NCI-H345 treated with DMSO at 0.1 percent for 48 hours (cell line): Measurements from ENCODE around the gene CRADD.

Source experiments
- DNase-seq: peaks from one replicate; lab custom pipeline; 2025; ENCODE audit not compliant: unreplicated experiment; lab: John Stamatoyannopoulos, UW

The CRADD gene

DNA sequence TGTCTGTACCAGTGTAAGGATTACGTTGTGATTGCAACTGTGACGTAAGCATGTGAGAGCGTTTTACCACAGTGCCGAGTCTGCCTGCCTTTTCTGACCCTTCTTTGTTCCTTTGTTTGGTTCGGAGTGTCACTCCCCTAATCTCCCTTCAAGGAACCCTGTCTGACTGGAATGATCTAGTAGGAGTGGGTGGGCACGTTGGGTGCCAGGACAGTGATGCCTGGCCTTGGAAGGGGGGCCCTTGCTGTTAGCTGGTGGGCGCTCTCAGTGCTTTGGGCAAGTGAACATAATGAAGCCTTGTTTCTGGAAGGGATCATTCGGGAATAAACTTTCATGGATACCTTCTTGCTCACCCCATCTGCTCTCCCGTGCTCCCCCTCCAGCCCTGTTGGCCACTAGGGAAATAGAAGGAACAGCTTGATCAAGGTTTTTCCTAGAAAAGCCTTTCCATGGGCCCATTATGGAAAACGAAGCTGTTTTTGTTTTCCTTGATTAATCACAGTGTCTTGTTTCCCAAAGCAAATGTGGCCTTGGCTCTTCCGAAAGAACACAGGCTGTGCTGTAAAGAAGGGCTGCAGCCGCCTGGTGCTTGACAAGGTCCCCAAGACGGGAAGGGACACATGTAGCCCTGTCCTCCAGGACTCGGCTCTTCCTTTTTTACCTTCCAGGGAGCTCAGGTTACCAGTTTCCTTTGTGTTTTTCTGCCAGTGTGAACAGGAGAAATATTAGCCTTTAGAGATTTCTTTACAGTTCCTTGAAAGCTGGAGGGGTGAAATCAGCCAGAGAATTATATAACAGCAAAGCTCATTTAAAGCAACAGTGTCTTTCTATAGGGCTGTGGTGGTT, 215.5 kb downstream of the CRADD start:
- DNase-seq: no peak

DNA sequence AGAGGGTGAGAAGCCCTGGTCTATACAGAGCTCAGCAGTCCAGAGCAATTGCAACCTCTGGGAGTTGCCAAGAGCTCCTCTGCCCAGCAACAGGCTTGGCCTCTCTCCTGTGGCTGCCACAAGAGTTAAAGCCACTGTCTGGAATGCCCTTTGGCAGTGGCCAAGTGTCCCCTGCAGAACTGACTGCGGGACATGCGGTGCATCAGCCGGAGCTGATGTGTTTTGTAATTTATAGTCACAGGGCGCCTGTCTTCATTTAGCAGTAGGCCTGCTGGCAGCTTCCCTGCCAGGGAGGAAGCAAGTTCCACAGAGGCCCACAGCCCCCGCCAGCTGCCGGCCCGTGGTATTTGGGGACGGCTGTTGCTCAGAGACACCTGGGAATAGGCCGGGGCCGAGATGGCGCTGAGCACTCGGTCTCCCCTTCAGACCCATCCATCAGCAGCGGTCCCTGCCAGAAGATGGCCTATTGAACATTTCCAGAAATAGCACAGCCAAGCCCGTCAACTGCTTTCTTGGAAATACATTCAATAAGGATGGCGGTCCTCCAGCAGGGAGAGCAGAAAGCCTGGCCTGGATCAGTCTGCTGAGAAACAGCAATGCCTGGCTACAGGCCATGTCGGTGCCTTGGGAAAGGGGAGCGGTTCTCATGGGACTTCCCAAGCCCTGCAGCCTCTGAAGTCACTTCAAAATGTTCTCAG, 217.4 kb downstream of the CRADD start:
- no peak for DNase-seq

DNA sequence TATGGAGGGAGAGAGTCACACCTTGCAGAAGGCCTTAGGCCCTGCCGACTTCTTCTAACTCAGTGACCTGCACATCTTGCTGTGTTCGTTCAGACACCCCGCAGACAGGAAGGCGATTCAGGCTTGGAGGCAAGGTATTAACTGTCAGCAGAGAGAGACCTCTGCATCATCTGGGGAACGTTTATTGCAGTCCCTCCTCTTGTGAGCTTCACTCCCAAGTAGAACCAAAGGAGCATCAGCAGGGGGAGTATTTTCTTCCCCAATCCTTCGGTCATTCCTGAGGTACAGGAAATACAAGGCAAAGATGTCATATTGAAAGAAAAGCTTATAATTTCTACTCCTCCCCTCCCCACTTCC, 217.9 kb downstream of the CRADD start:
- DNase-seq: no peak

DNA sequence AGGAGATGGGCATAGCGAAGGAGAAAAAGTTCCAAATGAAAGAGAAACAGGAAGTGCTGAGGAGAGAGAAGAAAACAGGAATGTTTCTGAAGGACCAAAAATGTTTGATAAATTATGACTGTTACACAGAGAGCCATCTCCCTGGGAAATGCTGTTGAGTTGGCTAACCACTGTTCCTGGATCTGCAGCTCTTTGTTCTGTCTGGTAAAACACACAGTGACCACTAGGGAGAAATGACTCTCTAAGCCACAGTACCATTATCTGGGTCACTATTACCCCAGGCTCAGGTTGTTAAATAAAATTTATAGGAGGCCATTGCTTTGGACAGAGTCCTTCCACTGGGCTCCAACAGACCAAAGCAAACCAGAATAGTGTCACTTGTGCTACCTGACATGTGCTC, 219.3 kb downstream of the CRADD start:
- DNase-seq: no peak

DNA sequence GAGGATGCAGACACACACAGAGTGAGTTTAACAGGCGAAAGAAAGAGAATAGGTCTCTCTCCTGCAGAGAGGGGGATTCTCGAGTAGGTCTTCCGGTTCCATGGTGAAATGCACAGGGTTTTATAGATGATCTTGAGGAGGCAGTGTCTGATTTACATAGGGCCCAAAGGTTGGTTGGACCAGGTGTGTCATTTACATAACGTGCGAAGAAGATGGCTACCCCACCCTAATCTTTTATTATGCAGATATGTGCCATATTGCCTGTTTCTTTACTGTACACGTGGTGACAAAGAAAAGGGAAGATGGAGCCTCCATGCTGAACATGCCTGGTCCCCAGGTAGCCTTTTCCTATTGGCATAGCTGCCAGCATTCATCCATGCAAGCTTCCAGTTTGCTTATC, 219.8 kb downstream of the CRADD start:
- DNase-seq: no peak

DNA sequence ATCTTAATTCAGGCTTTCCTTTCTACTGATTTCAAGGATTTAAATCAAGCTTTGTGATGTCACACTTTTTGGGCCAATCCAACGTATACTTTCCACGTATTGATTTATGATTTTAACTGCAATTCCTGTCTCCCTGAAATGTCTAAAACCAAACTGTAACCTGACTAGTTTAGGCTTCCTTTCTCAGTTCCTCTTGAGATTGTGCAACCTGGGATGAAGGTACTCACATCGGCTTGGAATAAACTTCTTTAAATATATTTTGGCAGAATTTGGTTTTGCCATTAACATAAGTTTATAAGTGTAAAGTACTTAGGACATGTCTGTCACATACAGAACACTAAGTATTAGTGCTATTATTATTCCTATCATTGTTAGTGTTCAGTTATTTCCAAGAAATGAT, 224.6 kb downstream of the CRADD start:
- no peak for DNase-seq

DNA sequence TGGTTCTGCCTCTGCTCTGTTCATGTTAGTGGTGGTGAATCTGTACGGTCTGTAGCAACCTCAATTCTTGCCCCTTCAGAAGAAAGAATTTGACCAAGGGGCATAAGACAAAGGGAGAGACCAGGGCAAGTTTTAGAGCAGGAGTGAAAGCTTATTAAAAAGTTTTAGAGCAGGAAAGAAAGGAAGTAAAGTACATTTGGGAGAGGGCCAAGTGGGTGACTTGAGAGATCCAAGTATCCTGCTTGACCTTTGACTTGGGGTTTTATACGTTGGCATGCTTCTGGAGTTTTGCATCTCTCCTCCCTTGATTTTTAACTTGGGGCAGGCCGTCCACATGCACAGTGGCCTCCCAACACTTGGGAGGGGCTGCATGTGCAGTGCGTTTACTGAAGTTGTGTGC, 225.0 kb downstream of the CRADD start:
- no peak for DNase-seq

DNA sequence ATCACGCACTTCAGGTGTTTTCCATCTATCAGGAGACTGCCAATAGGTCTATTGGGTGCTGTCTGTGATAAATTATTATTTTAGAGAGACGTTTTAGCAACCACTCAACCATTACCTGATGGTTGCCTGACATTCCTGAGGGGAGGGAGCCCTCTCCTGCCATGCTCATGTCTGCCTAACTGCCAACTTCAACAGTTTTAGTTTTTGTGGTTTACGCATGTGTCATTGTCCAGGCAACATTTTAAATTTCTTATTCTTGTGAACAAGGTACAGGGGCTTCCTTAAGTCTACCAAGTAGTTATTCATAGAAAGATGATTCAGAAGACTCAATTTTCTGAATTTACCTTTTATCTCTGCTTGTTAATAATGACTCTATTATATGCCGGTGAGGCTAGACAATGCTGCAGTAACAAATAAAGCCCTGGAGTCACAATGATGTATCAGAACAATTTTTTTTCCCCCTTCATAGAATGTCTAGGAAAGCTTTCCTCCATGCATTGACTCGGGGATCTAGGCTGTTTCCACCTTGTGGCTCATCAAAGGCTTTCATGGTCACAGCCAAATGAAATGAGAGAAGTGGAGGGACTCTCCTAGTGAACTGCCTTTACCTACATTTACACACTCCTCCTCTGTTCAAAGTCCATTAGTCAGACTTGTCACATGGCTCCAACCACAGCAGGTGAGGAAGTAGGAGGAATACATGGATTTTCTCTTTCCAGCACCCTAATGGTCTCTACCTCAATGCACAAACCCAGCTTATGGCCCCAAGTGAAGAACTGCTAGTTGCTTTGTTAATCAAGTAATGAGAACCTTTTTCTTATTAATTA, 225.8 kb downstream of the CRADD start:
- no peak for DNase-seq

DNA sequence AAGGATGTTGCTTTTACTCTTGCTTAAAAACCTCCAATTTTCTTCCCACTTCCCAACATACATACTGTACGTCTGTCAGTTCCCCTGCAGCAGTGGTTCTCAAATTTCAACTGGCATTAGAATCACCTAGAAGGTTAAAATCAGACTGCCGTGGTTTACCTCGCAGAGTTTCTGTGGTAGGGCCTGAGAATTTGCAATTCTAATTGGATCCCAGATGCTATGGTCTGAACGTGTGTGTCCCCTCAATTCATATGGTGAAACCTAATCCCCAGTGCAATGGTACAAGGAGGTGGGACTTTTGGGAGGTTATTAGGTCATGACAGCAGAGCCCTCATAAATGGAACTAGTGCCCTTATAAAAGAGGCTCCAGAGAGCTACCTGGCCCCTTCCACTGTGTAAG, 226.9 kb downstream of the CRADD start:
- no peak for DNase-seq

DNA sequence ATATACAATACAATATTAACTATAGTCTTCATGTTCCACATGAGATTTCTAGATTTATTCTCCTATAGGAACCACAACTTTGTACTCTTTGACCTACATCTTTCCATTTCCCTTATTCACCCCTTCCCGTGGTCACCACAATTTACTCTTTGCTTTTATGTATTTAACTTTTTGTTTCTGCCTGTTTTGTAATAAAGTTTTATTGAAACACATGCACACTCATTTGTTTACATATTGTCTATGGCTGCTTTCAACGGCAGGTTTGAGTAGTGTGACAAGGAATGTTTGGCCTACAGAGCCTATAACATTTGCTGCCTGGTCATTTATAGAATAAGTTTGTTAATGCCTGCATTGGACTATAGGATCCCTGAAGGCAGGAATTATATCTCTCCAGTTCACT, 231.1 kb downstream of the CRADD start:
- DNase-seq: no peak

DNA sequence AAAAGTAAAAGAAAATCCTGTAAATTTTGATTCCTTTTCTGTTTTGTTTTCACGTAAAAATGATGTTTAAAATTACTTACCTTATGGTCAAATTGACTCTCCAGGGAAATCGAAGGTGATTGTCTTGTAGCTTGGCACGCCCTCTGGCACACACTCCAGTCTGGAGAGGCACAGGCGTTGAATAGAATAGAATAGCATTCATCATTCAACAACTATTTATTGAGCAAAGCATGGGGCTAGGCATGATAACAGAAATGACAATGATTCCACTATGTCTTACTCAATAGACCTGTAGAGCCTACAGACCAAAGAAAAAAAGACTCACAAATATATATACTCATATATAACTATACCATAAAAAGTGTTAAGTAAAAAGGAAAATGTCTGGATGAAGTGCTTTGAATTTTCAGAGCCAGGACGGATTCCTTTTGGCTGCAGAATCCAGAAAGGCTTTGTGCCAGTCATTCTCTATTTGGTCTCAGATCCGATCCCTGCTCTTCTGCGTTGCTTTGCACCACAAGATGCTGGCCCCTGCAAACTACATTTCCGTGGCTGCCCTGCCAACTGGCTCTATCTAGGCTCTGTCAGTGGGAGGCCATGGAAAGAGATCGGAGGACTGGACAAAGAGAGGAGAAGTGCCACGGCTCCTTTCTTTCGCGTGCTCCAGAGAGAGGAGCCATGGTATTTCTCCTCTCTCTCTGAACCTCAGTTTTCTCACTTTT, 231.8 kb downstream of the CRADD start:
- peak; percentile 74 for DNase-seq

DNA sequence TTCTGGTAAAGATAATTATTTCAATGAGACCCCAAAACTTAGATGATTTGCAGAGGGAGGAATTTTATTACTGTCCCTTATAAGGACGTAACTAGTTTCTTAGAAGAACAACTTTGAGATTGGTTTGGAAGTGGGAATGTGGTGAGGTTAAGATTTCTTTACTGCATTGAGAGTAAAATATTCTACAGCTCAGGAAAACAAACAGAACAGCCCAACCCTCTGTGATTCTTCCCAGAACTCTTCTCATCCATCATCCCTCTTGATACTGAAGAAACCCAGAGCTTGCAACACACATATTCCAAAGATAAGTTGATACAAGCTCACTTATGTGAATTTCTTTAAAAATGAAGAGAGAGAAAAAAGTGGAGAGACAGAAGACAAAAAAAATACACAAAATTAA, 234.2 kb downstream of the CRADD start:
- DNase-seq: no peak

DNA sequence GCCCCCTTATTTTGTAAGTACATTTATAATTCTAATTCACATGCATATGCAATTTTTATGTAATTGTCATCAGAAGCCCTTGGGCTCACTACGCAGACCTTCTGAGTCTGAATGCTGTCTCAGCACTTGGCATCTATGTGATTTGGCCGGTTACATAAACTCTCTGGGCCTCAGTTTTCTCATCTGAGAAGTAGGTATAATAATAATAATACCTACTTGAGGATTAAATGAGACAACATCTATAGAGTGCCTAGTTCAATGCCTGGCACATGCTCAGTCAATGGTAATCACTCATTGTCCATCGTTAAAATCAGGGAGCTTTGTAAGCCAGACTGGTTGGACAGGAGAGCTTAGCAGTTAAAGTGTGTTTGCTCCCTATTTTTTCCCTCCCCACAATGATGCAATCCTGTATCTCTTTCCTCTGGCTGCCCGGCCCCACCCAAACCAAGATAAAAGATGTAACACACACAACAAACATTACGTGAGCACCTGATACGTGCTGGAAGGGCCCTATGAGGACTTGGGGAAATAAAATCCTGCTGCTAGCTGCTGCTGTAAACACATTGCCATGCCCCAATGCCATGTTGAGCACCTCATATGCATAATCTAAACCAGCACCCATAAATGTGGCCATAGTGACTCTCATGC, 235.0 kb downstream of the CRADD start:
- DNase-seq: no peak

DNA sequence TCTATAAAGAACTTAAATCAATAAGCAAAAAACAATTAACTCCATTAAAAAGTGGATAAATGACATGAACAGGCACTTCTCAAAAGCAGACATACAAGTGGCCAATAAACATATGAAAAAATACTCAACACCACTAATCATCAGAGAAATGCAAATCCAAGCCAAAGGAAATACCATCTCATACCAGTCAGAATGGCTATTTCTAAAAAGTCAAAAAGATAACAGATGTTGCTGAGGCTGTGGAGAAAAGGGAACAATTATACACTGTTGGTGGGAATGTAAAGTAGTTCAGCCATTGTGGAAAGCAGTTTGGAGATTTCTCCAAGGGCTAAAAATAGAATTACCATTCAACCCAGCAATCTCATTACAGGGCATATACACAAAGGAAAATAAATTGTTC, 236.7 kb downstream of the CRADD start:
- DNase-seq: no peak

DNA sequence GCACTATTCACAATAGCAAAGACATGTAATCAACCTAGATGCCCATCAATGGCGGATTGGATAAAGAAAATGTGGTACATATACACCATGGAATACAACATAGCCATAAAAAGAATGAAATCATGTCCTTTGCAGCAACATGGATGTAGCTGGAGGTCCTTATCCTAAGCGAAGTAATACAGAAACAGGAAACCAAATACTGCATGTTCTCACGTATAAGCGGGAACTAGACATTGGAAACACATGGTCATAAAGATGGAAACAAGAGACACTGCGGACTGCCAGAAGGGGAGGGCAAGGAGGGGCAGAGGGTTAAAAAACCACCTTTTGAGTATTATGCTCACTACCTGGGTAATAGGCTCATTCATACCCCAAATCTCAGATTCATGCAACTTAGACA, 237.1 kb downstream of the CRADD start:
- no peak for DNase-seq

DNA sequence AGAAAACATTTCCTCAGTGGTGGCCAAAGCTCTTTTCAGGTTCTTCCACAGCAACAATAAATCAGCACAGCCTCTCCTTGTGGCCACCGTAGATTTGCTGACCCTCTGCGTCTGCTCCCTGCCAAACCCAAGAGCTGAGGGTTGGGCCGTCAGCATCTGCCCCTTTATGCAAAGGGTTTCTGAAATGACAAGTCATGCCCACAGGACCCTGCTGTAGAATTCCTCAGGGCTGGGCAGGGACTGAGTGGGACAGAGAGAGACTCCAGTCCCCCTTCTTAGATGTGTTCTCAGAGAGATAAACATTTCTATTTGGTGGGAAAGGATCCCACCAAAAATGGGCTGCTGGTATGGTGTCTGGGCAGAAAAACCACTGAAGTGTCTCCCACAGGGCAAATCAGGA, 238.2 kb downstream of the CRADD start:
- DNase-seq: no peak

DNA sequence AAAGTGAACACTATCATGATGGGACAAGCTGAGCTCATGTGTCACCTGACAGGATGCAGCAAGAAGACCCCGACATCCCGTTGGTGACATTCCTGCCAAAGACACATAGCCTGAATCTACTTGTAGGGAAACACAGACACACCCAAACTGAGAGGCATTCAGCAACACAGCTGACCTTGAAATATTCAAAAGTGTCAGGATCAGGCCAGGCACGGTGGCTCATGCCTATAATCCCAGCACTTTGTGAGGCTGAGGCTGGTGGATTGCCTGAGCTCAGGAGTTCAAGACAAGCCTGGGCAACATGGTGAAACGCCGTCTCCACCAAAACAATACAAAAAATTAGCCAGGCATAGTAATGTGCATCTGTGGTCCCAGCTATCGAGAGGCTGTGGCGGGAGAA, 239.2 kb downstream of the CRADD start:
- no peak for DNase-seq

DNA sequence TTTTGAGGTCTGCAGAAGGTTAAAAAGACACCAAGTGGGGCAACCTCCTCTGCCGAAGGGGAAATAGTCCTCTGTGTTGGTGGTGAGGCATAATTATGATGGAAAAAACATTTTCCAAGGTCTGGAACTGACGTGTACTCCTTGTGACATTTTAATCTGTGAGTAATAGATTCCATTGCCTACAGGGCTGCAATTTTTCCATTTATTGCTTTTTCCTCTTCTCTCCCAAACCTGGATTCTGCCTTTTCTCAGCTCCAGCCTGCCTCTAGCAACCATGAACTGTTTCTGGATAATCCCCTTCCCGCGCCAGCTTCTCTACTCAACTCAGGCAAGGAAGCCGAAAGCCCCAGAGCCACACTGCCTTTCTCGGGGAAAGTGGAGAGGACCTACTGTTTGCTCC, 241.1 kb downstream of the CRADD start:
- DNase-seq: no peak

DNA sequence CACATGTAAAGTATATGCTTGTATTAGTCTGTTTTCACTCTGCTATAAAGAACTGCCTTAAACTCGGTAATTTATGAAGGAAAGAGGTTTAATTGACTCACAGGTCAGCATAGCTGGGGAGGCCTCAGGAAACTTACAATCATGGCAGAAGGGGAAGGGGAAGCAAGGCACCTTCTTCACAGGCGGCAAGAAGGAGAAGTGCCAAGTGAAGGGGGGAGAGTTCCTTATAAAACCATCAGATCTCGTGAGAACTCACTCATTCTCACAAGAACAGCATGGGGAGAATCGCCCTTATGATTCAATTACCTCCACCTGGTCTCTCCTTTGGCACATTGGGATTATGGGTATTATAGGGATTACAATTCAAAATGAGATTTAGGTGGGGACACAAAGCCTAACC, 241.7 kb downstream of the CRADD start:
- DNase-seq: no peak

DNA sequence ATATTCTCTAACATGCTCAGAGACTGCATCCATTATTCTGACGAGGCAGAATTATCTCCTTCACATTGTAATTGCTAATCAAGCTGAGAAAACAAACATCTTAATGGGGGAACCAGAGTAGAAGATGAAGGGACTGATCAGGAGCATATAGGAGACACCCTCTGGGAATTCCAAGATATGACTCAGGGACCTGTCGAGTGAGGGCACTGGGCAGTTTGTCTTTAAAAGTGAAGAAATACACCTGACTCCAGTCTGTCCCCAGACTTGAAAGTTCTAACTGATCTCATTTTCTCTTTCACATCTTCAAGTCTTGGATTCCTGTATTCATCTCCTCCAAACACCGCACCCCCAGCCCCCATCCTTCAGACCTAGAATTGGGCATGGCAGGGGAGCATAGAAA, 244.3 kb downstream of the CRADD start:
- DNase-seq: no peak

DNA sequence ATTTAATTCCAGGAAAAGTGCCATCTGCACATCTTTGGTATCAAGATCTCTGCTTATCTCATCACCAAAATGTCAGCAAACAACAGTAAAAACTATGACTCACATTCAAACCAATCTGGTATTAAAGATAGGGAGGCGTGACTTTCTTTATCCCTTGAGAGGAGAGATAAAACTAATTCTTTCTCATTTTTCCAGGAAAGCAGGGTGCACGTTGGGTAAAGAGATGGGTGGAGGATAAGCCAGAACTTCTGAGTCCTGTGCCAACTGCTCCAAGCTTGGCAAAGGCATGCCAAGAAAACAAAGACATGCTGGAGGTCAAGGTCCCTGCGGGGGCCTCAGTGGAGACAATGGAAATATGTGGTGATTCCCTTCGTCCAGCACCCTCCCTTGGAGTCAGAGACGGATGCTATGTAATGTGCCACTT, 245.4 kb downstream of the CRADD start:
- no peak for DNase-seq
